ENCODE data around the gene FAR2.

DNA sequence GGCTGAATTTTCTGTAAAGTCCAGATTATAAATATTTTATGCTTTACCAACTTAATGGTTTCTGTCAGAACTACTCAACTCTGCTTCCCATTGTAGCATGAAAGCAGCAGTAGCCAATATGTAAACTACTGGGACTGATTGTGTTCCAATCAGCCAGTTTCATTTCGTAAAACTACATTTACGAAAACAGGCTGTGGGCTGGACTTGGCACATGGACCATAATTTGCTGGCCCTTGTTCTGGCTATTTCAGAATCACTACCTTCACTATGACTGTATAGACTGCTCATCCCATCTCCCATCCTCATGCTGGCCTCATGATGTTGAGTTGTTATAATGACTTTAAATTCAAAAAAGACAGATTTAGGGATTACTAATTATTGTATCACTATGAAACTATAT is 38.7 kb downstream of the FAR2 start:
- TF ChIP-seq CTCF (IDR thresholded peaks at IDR 0.05 in 4 of 5, conservative IDR thresholded peaks at IDR 0.05 in 1 of 5) (no peak), POLR2A (IDR thresholded peaks at IDR 0.05) (no peak)

Measured in gastrocnemius medialis (tissue), 4 donors.